HG03175 (cell line): ENCODE measurements around the gene RDX.

Source experiments
- ATAC-seq: cut with Tn5 transposase; IDR thresholded peaks from one replicate; pipeline ENCODE4 v1.9.1; 2021; ENCODE audit warnings: mild to moderate bottlenecking, moderate library complexity; ENCODE audit not compliant: unreplicated experiment

RDX gene

GRCh38 chr11:110296226-110297075 lies at the start of gene RDX:
Gene RDX, minus strand, starts transcription at chr11:110296614. Its CDS starts 16,922 bp downstream, at chr11:110279692.
- ATAC-seq, result peak; percentile 78

GRCh38 chr11:110345743-110346142 lies 49.3 kb upstream of the RDX start:
- peak; percentile 47 for ATAC-seq

GRCh38 chr11:110340436-110340835 lies 44.0 kb upstream of the RDX start:
- ATAC-seq, result no peak

- ATAC-seq, result no peak
These were observed 43.2 kb upstream of the RDX start for GRCh38 chr11:110339456-110340250.

- ATAC-seq, result peak; percentile 64
These were observed 42.3 kb upstream of the RDX start for GRCh38 chr11:110338684-110339083.

- no peak for ATAC-seq
These were observed 41.3 kb upstream of the RDX start for GRCh38 chr11:110337570-110338193.

GRCh38 chr11:110336054-110336453 lies 39.6 kb upstream of the RDX start:
- ATAC-seq, result no peak

GRCh38 chr11:110335358-110335757 lies 38.9 kb upstream of the RDX start:
- ATAC-seq, result no peak

GRCh38 chr11:110331626-110332025 lies 35.2 kb upstream of the RDX start:
- no peak for ATAC-seq

GRCh38 chr11:110329445-110329844 lies 33.0 kb upstream of the RDX start:
- no peak for ATAC-seq

- peak; percentile 50 for ATAC-seq
These were observed 31.1 kb upstream of the RDX start for GRCh38 chr11:110327508-110327907.

- ATAC-seq, result no peak
These were observed 27.4 kb upstream of the RDX start for GRCh38 chr11:110323786-110324185.

- no peak for ATAC-seq
These were observed 23.1 kb upstream of the RDX start for GRCh38 chr11:110319501-110319900.

GRCh38 chr11:110318638-110319404 lies 22.4 kb upstream of the RDX start:
- ATAC-seq, result no peak

- ATAC-seq, result no peak
These were observed 21.1 kb upstream of the RDX start for GRCh38 chr11:110317516-110317932.

GRCh38 chr11:110314366-110315095 lies 18.1 kb upstream of the RDX start:
- no peak for ATAC-seq

GRCh38 chr11:110312670-110313069 lies 16.3 kb upstream of the RDX start:
- no peak for ATAC-seq

- no peak for ATAC-seq
These were observed 15.6 kb upstream of the RDX start for GRCh38 chr11:110311783-110312579.

- no peak for ATAC-seq
These were observed 11.7 kb upstream of the RDX start for GRCh38 chr11:110308071-110308470.
